HepG2 (cell line): ENCODE data around the gene GMCL2.

Experiments used
- ATF7 ChIP-seq, 2 experiments: fragments of 450-650 bp in 1 of 2; sonication (generic) in 1 of 2; formaldehyde crosslinking in 1 of 2; IDR thresholded peaks; 2 replicates each; pipeline versions ENCODE4 v1.4.0 to v1.6.1; 2016 to 2020; ENCODE audit warnings: antibody characterized with exemption in 1 of 2, mild to moderate bottlenecking in 1 of 2, missing genetic modification reagents in 1 of 2
- CTCF ChIP-seq: sonication (generic); formaldehyde crosslinking; IDR thresholded peaks from 2 replicates; pipeline ENCODE4 v1.5.0; 2020; ENCODE audit warnings: mild to moderate bottlenecking, missing genetic modification reagents, moderate library complexity
- NR0B2 ChIP-seq: sonication (generic); formaldehyde crosslinking; IDR thresholded peaks from 2 replicates; pipeline ENCODE4 v1.4.0; 2020; ENCODE audit warnings: mild to moderate bottlenecking, missing genetic modification reagents
- SOX5 ChIP-seq: IDR thresholded peaks from 2 replicates; pipeline ENCODE4 v1.6.1; 2016; ENCODE audit warnings: borderline replicate concordance
- ZNF274 ChIP-seq: sonication (generic); formaldehyde crosslinking; IDR thresholded peaks from 2 replicates; pipeline ENCODE4 v1.5.1; 2020; ENCODE audit warnings: mild to moderate bottlenecking, missing genetic modification reagents
- TF ChIP-seq, protein P1 (sequence below), 2 experiments: IDR thresholded peaks; 2 replicates each; pipeline ENCODE4 v1.6.1; 2011 to 2012; ENCODE audit warnings: low read length in 2 of 2, borderline replicate concordance in 1 of 2, low read depth in 1 of 2, mild to moderate bottlenecking in 1 of 2, moderate library complexity in 1 of 2
- TF ChIP-seq, protein P2 (sequence below): sonication (generic); formaldehyde crosslinking; IDR thresholded peaks from 2 replicates; pipeline ENCODE4 v1.4.0; 2020; ENCODE audit warnings: missing genetic modification reagents

GRCh38 chr5:178192787-178193186 lies 5.6 kb upstream of the GMCL2 start:
- TF ChIP-seq, protein P1, sequence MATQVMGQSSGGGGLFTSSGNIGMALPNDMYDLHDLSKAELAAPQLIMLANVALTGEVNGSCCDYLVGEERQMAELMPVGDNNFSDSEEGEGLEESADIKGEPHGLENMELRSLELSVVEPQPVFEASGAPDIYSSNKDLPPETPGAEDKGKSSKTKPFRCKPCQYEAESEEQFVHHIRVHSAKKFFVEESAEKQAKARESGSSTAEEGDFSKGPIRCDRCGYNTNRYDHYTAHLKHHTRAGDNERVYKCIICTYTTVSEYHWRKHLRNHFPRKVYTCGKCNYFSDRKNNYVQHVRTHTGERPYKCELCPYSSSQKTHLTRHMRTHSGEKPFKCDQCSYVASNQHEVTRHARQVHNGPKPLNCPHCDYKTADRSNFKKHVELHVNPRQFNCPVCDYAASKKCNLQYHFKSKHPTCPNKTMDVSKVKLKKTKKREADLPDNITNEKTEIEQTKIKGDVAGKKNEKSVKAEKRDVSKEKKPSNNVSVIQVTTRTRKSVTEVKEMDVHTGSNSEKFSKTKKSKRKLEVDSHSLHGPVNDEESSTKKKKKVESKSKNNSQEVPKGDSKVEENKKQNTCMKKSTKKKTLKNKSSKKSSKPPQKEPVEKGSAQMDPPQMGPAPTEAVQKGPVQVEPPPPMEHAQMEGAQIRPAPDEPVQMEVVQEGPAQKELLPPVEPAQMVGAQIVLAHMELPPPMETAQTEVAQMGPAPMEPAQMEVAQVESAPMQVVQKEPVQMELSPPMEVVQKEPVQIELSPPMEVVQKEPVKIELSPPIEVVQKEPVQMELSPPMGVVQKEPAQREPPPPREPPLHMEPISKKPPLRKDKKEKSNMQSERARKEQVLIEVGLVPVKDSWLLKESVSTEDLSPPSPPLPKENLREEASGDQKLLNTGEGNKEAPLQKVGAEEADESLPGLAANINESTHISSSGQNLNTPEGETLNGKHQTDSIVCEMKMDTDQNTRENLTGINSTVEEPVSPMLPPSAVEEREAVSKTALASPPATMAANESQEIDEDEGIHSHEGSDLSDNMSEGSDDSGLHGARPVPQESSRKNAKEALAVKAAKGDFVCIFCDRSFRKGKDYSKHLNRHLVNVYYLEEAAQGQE (IDR thresholded peaks at IDR 0.05; ENCODE audit: borderline replicate concordance in 1 of 2, low read depth in 1 of 2, low read length in 2 of 2): no peak
- TF ChIP-seq CTCF (no peak), SOX5 (no peak), ZNF274 (no peak), NR0B2 (CRISPR knock-in tag) (no peak), ATF7 (IDR thresholded peaks at IDR 0.05) (no peak), ATF7 (CRISPR knock-in tag; IDR thresholded peaks at IDR 0.05) (no peak)
- TF ChIP-seq, protein P2, sequence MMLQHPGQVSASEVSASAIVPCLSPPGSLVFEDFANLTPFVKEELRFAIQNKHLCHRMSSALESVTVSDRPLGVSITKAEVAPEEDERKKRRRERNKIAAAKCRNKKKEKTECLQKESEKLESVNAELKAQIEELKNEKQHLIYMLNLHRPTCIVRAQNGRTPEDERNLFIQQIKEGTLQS: no peak
